ENCODE measurements around the gene PRG3. TPM values are rescaled to one million over a fixed set of nuclear protein-coding genes. Genes with fewer than 3 reads are reported as not detected.
"Not testable (repeated sequence)": the region's sequence is repeated elsewhere in the genome, so short reads cannot be mapped to it uniquely, and the experiment has no call there.

Gene PRG3
- polyA plus RNA-seq, 3 donors, result not detected

GRCh38 chr11:57405271-57405860 is 24.4 kb upstream of the PRG3 start:
- Histone ChIP-seq H4K20me1 (ENCODE audit: insufficient read depth, low read length) (peaks cover 49% of the 10 kb centered on the region), H3K4me3 (replicated peaks in 1 of 3; ENCODE audit: low read depth in 2 of 3, low read length in 3 of 3) (no peak overlapping the region), H3K27me3 (ENCODE audit: control insufficient read depth in 2 of 2, insufficient read depth in 2 of 2, low read length in 2 of 2) (no peaks in the 10 kb centered on the region), H2AFZ (ENCODE audit: insufficient read depth, low read depth, low read length, poor library complexity, severe bottlenecking) (no peak overlapping the region), H3K4me1 (ENCODE audit: control insufficient read depth in 1 of 2, insufficient read depth in 2 of 2, low read length in 2 of 2) (peaks cover 25 to 26% of the 10 kb centered on the region in 2 donors), H3K27ac (ENCODE audit: low read depth in 1 of 2, low read length in 2 of 2) (peak overlapping the region in 1 of 2 donors; percentile 63), H3K36me3 (replicated peaks in 1 of 2; ENCODE audit: control insufficient read depth in 1 of 2, insufficient read depth in 2 of 2, low read length in 2 of 2) (peaks cover 36 to 48% of the 10 kb centered on the region in 2 donors), H3K4me2 (replicated peaks; ENCODE audit: extremely low read depth, low read length, poor library complexity, severe bottlenecking) (no peak overlapping the region), H3K9ac (ENCODE audit: insufficient read depth, low read length, poor library complexity, severe bottlenecking) (no peak overlapping the region), H3K9me3 (replicated peaks in 1 of 2; ENCODE audit: control insufficient read depth in 1 of 2, insufficient read depth in 1 of 2, low read length in 2 of 2) (peaks cover 0 to 9% of the 10 kb centered on the region in 2 donors), H3K79me2 (ENCODE audit: insufficient read depth, low read length) (peaks cover 9% of the 10 kb centered on the region)
- peak overlapping the region; percentile 41 to 87 (median 70) for H3K27ac Mint-ChIP-seq
- DNase-seq, result peak; percentile 23 to 69 (median 36)
- intact Hi-C loops (cut with micrococcal nuclease), result no loop called here
- TF ChIP-seq, protein P1, sequence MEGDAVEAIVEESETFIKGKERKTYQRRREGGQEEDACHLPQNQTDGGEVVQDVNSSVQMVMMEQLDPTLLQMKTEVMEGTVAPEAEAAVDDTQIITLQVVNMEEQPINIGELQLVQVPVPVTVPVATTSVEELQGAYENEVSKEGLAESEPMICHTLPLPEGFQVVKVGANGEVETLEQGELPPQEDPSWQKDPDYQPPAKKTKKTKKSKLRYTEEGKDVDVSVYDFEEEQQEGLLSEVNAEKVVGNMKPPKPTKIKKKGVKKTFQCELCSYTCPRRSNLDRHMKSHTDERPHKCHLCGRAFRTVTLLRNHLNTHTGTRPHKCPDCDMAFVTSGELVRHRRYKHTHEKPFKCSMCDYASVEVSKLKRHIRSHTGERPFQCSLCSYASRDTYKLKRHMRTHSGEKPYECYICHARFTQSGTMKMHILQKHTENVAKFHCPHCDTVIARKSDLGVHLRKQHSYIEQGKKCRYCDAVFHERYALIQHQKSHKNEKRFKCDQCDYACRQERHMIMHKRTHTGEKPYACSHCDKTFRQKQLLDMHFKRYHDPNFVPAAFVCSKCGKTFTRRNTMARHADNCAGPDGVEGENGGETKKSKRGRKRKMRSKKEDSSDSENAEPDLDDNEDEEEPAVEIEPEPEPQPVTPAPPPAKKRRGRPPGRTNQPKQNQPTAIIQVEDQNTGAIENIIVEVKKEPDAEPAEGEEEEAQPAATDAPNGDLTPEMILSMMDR (IDR thresholded peaks at IDR 0.05), result no peak
- H3K27me3 Mint-ChIP-seq (ENCODE audit: low read depth in 3 of 3), result peaks cover 0 to 3% (median 2%) of the 10 kb centered on the region in 3 donors
- no peak overlapping the region for H3K4me3 Mint-ChIP-seq
- peaks cover 4 to 17% (median 9%) of the 10 kb centered on the region in 7 donors for H3K9me3 Mint-ChIP-seq
- peaks cover 31% of the 10 kb centered on the region for H3K4me1 Mint-ChIP-seq
- WGBS (ENCODE audit: insufficient coverage), result 42% methylated on average over 2 of the region's 4 CpGs
- peaks cover 51 to 53% of the 10 kb centered on the region in 2 donors for H3K36me3 Mint-ChIP-seq

DNA sequence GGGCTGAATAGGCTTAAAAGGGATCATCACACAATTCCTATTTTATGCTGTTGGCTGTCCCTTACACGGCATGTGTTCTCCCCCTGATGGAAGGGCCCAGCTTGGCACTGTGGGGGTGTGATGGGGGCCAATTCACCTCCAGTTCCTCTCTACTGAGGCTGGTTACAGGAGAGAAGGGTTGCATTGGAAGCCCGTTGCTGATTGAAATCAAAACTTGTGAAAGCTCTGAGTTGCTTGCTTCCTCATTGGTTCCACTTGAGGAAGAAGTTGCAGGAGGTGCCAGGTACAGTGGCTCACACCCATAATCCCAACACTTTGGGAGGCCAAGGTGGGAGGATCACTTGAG is 22.8 kb upstream of the PRG3 start:
- peak overlapping the region; percentile 54 to 88 (median 78) for H3K27ac Mint-ChIP-seq

DNA sequence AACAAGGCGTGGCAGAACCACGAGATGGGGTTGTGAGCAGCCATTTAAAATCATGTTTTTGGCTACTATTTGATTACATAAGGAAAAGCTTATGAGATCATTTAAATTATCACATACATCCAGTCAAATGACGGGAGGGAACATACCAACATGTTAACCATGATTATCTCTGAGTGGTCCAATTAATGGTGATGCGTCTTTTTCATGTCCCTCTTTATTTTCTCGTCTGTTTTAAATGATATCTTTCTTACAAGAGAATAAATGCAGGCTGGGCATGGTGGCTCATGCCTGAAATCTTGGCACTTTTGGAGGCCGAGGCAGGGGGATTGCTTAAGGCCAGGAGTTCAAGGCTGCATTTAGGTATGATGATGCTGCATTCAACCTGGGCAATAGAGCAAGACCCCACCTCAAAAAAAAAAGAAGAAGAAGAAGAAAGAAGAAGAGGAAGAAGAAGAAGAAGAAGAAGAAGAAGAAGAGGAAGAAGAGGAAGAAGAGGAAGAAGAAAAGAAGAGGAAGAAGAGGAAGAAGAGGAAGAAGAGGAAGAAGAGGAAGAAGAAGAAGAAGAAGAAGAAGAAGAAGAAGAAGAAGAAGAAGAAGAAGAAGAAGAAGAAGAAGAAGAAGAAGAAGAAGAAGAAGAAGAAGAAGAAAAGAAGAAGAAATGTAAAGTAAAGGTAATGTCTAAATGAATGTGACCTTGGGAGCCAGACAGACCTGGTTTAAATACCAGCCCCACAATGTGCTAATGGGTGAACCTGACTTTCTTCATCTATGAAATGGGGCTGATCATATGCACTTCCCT is 22.3 kb upstream of the PRG3 start:
- DNase-seq; H3K4me3 Mint-ChIP-seq; H3K9me3 ChIP-seq (replicated peaks in 1 of 2; ENCODE audit: control insufficient read depth in 1 of 2, insufficient read depth in 1 of 2, low read length in 2 of 2); H2AFZ ChIP-seq (ENCODE audit: insufficient read depth, low read depth, low read length, poor library complexity, severe bottlenecking); H3K79me2 ChIP-seq (ENCODE audit: insufficient read depth, low read length); H3K9ac ChIP-seq (ENCODE audit: insufficient read depth, low read length, poor library complexity, severe bottlenecking); H3K4me2 ChIP-seq (replicated peaks; ENCODE audit: extremely low read depth, low read length, poor library complexity, severe bottlenecking); H3K4me3 ChIP-seq (replicated peaks in 1 of 3; ENCODE audit: low read depth in 2 of 3, low read length in 3 of 3); H3K27me3 Mint-ChIP-seq (ENCODE audit: low read depth in 3 of 3); H3K27me3 ChIP-seq (ENCODE audit: control insufficient read depth in 2 of 2, insufficient read depth in 2 of 2, low read length in 2 of 2); intact Hi-C loops (cut with micrococcal nuclease): not testable (repeated sequence)
- H3K36me3 Mint-ChIP-seq, result peaks cover 29 to 31% of the 10 kb centered on the region in 2 donors
- peaks cover 14 to 26% of the 10 kb centered on the region in 2 donors for H3K36me3 ChIP-seq (replicated peaks in 1 of 2; ENCODE audit: control insufficient read depth in 1 of 2, insufficient read depth in 2 of 2, low read length in 2 of 2)
- H4K20me1 ChIP-seq (ENCODE audit: insufficient read depth, low read length), result peaks cover 27% of the 10 kb centered on the region
- H3K4me1 Mint-ChIP-seq, result peaks cover 31% of the 10 kb centered on the region
- H3K9me3 Mint-ChIP-seq, result peaks cover 4 to 17% (median 9%) of the 10 kb centered on the region in 7 donors
- no CpG with 5 or more reads among the region's 6 CpGs for WGBS (ENCODE audit: insufficient coverage)
- peak overlapping the region; percentile 53 to 57 for H3K27ac ChIP-seq (ENCODE audit: low read depth in 1 of 2, low read length in 2 of 2)
- H3K4me1 ChIP-seq (ENCODE audit: control insufficient read depth in 1 of 2, insufficient read depth in 2 of 2, low read length in 2 of 2), result peaks cover 25 to 26% of the 10 kb centered on the region in 2 donors
- peak overlapping the region in 6 of 7 donors; percentile 61 to 88 (median 79) for H3K27ac Mint-ChIP-seq

More for the DNA sequence above, 22.8 kb upstream of the PRG3 start:
- Histone ChIP-seq H3K9ac (ENCODE audit: insufficient read depth, low read length, poor library complexity, severe bottlenecking) (no peak overlapping the region), H4K20me1 (ENCODE audit: insufficient read depth, low read length) (peaks cover 33% of the 10 kb centered on the region), H3K27ac (ENCODE audit: low read depth in 1 of 2, low read length in 2 of 2) (peak overlapping the region; percentile 53 to 57), H2AFZ (ENCODE audit: insufficient read depth, low read depth, low read length, poor library complexity, severe bottlenecking) (no peak overlapping the region), H3K4me3 (replicated peaks in 1 of 3; ENCODE audit: low read depth in 2 of 3, low read length in 3 of 3) (no peak overlapping the region), H3K36me3 (replicated peaks in 1 of 2; ENCODE audit: control insufficient read depth in 1 of 2, insufficient read depth in 2 of 2, low read length in 2 of 2) (peaks cover 20 to 32% of the 10 kb centered on the region in 2 donors), H3K27me3 (ENCODE audit: control insufficient read depth in 2 of 2, insufficient read depth in 2 of 2, low read length in 2 of 2) (no peaks in the 10 kb centered on the region), H3K4me2 (replicated peaks; ENCODE audit: extremely low read depth, low read length, poor library complexity, severe bottlenecking) (no peak overlapping the region), H3K79me2 (ENCODE audit: insufficient read depth, low read length) (no peaks in the 10 kb centered on the region), H3K4me1 (ENCODE audit: control insufficient read depth in 1 of 2, insufficient read depth in 2 of 2, low read length in 2 of 2) (peaks cover 25 to 26% of the 10 kb centered on the region in 2 donors), H3K9me3 (replicated peaks in 1 of 2; ENCODE audit: control insufficient read depth in 1 of 2, insufficient read depth in 1 of 2, low read length in 2 of 2) (peaks cover 0 to 9% of the 10 kb centered on the region in 2 donors)
- DNase-seq, result peak in 1 of 3 donors; percentile 25
- Mint-ChIP-seq H3K4me1 (peaks cover 31% of the 10 kb centered on the region), H3K4me3 (no peak overlapping the region), H3K9me3 (peaks cover 4 to 17% (median 9%) of the 10 kb centered on the region in 7 donors), H3K27me3 (ENCODE audit: low read depth in 3 of 3) (peaks cover 0 to 3% (median 2%) of the 10 kb centered on the region in 3 donors), H3K36me3 (peaks cover 35 to 37% of the 10 kb centered on the region in 2 donors)
- intact Hi-C loops (cut with micrococcal nuclease), result no loop called here
- no CpG with 5 or more reads among the region's 2 CpGs for WGBS (ENCODE audit: insufficient coverage)
- TF ChIP-seq, protein P1 (IDR thresholded peaks at IDR 0.05), result no peak

Measured in CD14-positive monocyte (primary cell).